VCaP (cell line): ENCODE data around the gene ZBTB7C.
A peak's percentile ranks its signal among the peaks of the same experiment; 100 is the strongest.

Source experiments
- H3K27ac ChIP-seq: fragments of 450-650 bp; 2 replicates; pipeline ENCODE4 v1.5.1; 2017
- TF ChIP-seq, protein P1 (sequence below): fragments of 450-650 bp; conservative IDR thresholded peaks from 2 replicates; pipeline ENCODE4 v1.5.1; 2017; ENCODE audit warnings: mild to moderate bottlenecking, moderate library complexity

ZBTB7C gene

DNA sequence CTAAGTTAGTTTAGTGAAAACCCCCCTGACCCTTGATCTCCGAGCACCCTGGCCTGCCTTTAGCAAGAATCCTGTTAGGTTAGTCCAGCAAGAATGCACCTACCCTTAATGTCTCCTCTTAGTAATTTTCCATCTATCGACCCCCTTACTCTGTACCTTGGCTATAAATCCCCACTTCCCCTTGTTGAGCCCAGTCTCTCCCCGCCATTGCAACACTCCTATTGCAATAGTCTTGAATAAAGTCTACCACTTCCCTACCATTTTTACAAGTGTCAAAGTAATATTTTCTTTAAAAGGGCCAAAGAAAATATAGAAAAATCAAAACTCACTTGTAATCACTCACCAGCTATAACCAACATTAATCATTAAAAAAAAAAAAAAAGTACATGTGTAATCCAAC lies 4.2 kb upstream of the ZBTB7C start:
- TF ChIP-seq, protein P1, sequence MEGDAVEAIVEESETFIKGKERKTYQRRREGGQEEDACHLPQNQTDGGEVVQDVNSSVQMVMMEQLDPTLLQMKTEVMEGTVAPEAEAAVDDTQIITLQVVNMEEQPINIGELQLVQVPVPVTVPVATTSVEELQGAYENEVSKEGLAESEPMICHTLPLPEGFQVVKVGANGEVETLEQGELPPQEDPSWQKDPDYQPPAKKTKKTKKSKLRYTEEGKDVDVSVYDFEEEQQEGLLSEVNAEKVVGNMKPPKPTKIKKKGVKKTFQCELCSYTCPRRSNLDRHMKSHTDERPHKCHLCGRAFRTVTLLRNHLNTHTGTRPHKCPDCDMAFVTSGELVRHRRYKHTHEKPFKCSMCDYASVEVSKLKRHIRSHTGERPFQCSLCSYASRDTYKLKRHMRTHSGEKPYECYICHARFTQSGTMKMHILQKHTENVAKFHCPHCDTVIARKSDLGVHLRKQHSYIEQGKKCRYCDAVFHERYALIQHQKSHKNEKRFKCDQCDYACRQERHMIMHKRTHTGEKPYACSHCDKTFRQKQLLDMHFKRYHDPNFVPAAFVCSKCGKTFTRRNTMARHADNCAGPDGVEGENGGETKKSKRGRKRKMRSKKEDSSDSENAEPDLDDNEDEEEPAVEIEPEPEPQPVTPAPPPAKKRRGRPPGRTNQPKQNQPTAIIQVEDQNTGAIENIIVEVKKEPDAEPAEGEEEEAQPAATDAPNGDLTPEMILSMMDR, result no peak
- no peak overlapping the region for H3K27ac ChIP-seq

GRCh38 chr18:48412339-48412929 lies 3.3 kb upstream of the ZBTB7C start:
- TF ChIP-seq, protein P1, result peak; percentile 87

DNA sequence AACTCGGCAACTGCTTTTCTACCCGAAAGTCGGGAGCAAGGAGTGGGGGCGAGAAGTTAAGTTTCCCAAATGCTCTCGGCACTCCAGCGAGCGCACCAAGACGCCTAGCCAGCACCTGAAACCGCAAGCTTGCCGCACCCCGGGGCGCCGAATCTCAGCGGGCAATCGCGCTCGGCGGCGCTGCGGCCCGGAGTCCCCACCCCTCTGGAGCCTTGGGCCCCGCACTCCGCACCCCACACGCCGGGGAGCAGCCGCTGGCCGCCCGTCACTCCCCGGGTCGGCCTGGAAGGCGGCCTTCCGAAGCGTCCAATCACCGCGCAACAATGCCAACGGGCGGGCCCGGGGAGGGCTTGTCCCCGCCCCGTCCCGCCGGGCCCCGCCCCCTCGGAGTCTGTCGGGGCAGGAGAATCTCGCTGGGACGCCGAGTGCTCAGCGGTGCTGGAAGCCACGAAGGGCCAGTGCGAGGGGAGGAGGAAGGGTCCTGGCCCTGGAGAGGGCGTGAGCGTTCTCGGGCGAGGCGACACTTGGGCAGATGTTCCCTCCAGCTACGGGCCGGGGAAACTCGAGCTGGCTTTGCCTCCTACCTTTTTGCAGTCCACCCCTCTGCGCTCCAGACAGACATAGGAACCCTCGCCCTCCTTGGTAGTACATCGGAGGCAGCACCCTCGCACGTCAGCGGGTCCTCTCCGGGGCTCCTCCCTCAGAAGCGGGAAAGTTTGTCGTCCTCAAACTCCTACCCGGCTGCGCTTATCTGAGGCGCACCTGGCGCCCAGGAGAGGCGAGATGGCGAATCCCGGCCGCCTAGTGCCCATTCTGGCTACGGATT lies 1.1 kb upstream of the ZBTB7C start:
- H3K27ac ChIP-seq, result peak overlapping the region; percentile 44
- TF ChIP-seq, protein P1, result peak; percentile 24

More at GRCh38 chr18:48412339-48412929, 3.3 kb upstream of the ZBTB7C start:
- H3K27ac ChIP-seq, result no peak overlapping the region

DNA sequence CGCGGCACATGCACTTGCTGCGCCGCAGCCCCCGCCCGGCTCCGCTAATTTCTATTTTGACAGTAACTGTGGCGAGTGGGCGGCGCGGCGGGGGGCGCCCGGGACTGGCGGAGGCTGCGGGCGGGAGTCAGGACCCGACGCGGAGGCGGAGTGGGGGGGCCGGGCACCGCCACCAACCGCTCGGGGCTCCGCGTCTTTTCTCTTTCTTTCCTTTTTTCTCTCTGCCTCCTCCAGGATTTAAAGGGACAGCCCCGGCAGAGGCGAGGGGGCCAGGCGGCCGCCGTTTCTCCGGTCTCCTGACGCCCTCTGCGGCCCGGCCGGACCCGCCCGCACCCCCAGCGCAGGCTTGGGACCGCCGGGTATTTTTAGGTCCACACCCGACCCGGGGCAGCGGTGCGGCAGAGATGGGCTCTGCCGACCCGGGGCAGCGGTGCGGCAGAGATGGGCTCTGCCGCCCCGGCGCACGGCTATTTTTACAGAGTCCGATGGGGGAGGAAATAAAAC lies 460 bp upstream of the ZBTB7C start:
- H3K27ac ChIP-seq, result peak overlapping the region; percentile 44
- TF ChIP-seq, protein P1, result no peak

GRCh38 chr18:48408111-48408726 lies 964 bp downstream of the ZBTB7C start:
- H3K27ac ChIP-seq, result peak overlapping the region; percentile 44; the same call in 1 of the 2 replicates
- TF ChIP-seq, protein P1, result no peak

DNA sequence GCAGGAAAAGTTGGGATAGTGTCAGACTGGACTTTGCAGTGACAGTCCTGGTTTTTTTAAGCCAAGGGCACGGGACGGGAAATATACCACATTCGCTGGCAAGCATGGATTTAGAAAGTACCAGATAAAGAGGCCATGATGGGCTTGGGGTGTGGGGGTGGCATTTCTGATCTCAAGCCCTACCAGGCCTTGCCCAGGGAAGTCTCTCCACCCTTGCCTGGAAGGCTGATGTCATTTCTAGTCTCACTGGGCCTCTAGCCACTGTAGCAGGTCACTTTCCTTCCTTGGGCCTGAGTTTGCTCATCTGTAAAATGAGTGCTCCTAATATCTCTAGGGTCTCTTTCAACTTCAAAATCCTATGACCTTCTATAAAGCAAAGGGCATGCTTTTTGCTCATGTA lies 1.8 kb downstream of the ZBTB7C start:
- H3K27ac ChIP-seq, result no peak overlapping the region
- TF ChIP-seq, protein P1, result no peak

DNA sequence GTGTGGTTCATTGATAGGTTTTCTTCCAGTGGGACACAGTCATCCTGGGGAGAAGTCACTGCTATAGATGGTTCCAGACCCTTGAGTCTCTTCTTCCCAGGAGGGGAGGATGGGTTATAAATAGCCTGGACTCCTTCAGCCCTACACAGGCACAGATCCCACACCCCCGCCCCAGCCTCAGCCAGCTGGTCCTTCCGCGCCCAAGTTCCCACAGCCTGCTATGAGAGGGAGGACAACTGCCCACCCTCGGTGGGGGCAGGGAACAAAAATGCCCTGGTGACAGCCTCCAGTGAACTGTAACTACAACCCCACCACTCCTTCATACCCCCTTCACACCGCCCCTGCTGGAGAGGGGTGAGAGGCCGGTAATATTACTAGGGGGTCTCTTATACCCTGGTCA lies 3.2 kb downstream of the ZBTB7C start:
- H3K27ac ChIP-seq, result no peak overlapping the region
- TF ChIP-seq, protein P1, result no peak
